ENCODE results near the gene WDFY4. TPM values are rescaled to one million over a fixed set of nuclear protein-coding genes. Genes with fewer than 3 reads are reported as not detected.

WDFY4 gene
- total and polyA plus RNA-seq, 2 donors (not counting 3 experiments of a cell fraction or from before 2014, with no cell fraction given), result 10.1 to 10.2 TPM

GRCh38 chr10:48978318-48978717 is 293.6 kb downstream of the WDFY4 start:
- no TSS peak for BruUV-seq (replicated peaks)
- no peak for TF ChIP-seq EZH2 (IDR thresholded peaks at IDR 0.05; ENCODE audit: borderline replicate concordance, low read depth, low read length, severe bottlenecking)
- TF ChIP-seq JUN (IDR thresholded peaks at IDR 0.05; ENCODE audit: borderline replicate concordance, insufficient read depth, insufficient read length, low read depth), result no peak
- TF ChIP-seq GATA2 (IDR thresholded peaks at IDR 0.05; ENCODE audit: insufficient read depth, insufficient read length, low read depth, low read length), result no peak
- TF ChIP-seq, protein P1, sequence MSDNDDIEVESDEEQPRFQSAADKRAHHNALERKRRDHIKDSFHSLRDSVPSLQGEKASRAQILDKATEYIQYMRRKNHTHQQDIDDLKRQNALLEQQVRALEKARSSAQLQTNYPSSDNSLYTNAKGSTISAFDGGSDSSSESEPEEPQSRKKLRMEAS (IDR thresholded peaks at IDR 0.05; ENCODE audit: insufficient read depth, insufficient read length), result no peak
- TF ChIP-seq FOS (IDR thresholded peaks at IDR 0.05; ENCODE audit: borderline replicate concordance, insufficient read depth, low read length), result no peak
- no peak for TF ChIP-seq MYC (IDR thresholded peaks at IDR 0.05; ENCODE audit: low read depth, low read length)
- ChIA-PET POLR2A (interaction anchor here (0.5 kb wide), 1 partner anchor 533 kb away, joined by 4 read pairs; no protein-coding TSS in a partner anchor), CTCF (no interaction called here)
- dilution Hi-C loops (cut with MboI; ENCODE audit: extremely low pct_ligation_motif_present, low sequenced_read_pairs), result no loop called here
- H3K79me2 ChIP-seq (ENCODE audit: control insufficient read depth, insufficient read depth, low read length), result no peaks in the 10 kb centered on the region
- H3K27ac ChIP-seq (ENCODE audit: insufficient read depth, low read depth, low read length), result no peak overlapping the region
- H3K4me1 ChIP-seq (ENCODE audit: control insufficient read depth, extremely low read depth, insufficient read depth, low read length), result no peaks in the 10 kb centered on the region
- no peaks in the 10 kb centered on the region for H3K27me3 ChIP-seq (ENCODE audit: control insufficient read depth in 2 of 2, insufficient read depth in 2 of 2, low read length in 2 of 2)
- no peak for FAIRE-seq
- intact Hi-C loops (cut with micrococcal nuclease), result no loop called here
- no peaks in the 10 kb centered on the region for H3K9me1 ChIP-seq (replicated peaks; ENCODE audit: control insufficient read depth, extremely low read depth, insufficient read depth, low read length)
- no peak overlapping the region for H3K4me2 ChIP-seq (ENCODE audit: insufficient read depth, low read length)
- H3K9ac ChIP-seq (replicated peaks; ENCODE audit: extremely low read depth, insufficient read depth, low read length), result no peak overlapping the region
- no peaks in the 10 kb centered on the region for H3K9me3 ChIP-seq (replicated peaks; ENCODE audit: control insufficient read depth, insufficient read depth, low read length)
- H2AFZ ChIP-seq (ENCODE audit: low read depth, low read length), result no peak overlapping the region
- no peaks in the 10 kb centered on the region for H4K20me1 ChIP-seq (replicated peaks; ENCODE audit: control insufficient read depth, extremely low read depth, insufficient read depth, low read length)
- H3K4me3 ChIP-seq (replicated peaks in 1 of 3; ENCODE audit: insufficient read depth in 1 of 3, low read depth in 1 of 3, low read length in 3 of 3), result no peak overlapping the region
- H3K36me3 ChIP-seq (ENCODE audit: control insufficient read depth in 2 of 2, extremely low read depth in 1 of 2, insufficient read depth in 2 of 2, low read length in 2 of 2), result no peaks in the 10 kb centered on the region
- DNase-seq (ENCODE audit: low read depth, low spot score), result no peak

- no peaks in the 10 kb centered on the region for H3K36me3 ChIP-seq (ENCODE audit: control insufficient read depth in 2 of 2, extremely low read depth in 1 of 2, insufficient read depth in 2 of 2, low read length in 2 of 2)
- ChIA-PET CTCF (interaction anchor here (1.0 to 1.1 kb wide), 2 partner anchors 22 to 26 kb away, joined by 3 read pairs; no protein-coding TSS in a partner anchor), POLR2A (no interaction called here)
- no peaks in the 10 kb centered on the region for H3K9me3 ChIP-seq (replicated peaks; ENCODE audit: control insufficient read depth, insufficient read depth, low read length)
- intact Hi-C loops (cut with micrococcal nuclease), result loop anchor here (1.0 to 2.0 kb wide), 6 partner anchors 34 to 537 kb away; no protein-coding TSS in a partner anchor
- TF ChIP-seq, protein P2, sequence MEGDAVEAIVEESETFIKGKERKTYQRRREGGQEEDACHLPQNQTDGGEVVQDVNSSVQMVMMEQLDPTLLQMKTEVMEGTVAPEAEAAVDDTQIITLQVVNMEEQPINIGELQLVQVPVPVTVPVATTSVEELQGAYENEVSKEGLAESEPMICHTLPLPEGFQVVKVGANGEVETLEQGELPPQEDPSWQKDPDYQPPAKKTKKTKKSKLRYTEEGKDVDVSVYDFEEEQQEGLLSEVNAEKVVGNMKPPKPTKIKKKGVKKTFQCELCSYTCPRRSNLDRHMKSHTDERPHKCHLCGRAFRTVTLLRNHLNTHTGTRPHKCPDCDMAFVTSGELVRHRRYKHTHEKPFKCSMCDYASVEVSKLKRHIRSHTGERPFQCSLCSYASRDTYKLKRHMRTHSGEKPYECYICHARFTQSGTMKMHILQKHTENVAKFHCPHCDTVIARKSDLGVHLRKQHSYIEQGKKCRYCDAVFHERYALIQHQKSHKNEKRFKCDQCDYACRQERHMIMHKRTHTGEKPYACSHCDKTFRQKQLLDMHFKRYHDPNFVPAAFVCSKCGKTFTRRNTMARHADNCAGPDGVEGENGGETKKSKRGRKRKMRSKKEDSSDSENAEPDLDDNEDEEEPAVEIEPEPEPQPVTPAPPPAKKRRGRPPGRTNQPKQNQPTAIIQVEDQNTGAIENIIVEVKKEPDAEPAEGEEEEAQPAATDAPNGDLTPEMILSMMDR (IDR thresholded peaks at IDR 0.05; ENCODE audit: extremely low read depth in 1 of 2, insufficient read depth in 1 of 2, low read depth in 1 of 2, low read length in 2 of 2), result peak; percentile 72 to 88
- TF ChIP-seq JUN (IDR thresholded peaks at IDR 0.05; ENCODE audit: borderline replicate concordance, insufficient read depth, insufficient read length, low read depth), result no peak
- DNase-seq (ENCODE audit: low read depth, low spot score) (peak; percentile 27), FAIRE-seq (peak; percentile 75)
- H3K27me3 ChIP-seq (ENCODE audit: control insufficient read depth in 2 of 2, insufficient read depth in 2 of 2, low read length in 2 of 2), result no peaks in the 10 kb centered on the region
- H2AFZ ChIP-seq (ENCODE audit: low read depth, low read length), result no peak overlapping the region
- no peaks in the 10 kb centered on the region for H4K20me1 ChIP-seq (replicated peaks; ENCODE audit: control insufficient read depth, extremely low read depth, insufficient read depth, low read length)
- H3K79me2 ChIP-seq (ENCODE audit: control insufficient read depth, insufficient read depth, low read length), result no peaks in the 10 kb centered on the region
- dilution Hi-C loops (cut with MboI; ENCODE audit: extremely low pct_ligation_motif_present, low sequenced_read_pairs), result no loop called here
- H3K4me1 ChIP-seq (ENCODE audit: control insufficient read depth, extremely low read depth, insufficient read depth, low read length), result no peaks in the 10 kb centered on the region
- no TSS peak for BruUV-seq (replicated peaks)
- H3K4me3 ChIP-seq (replicated peaks in 1 of 3; ENCODE audit: insufficient read depth in 1 of 3, low read depth in 1 of 3, low read length in 3 of 3), result no peak overlapping the region
- no peak overlapping the region for H3K9ac ChIP-seq (replicated peaks; ENCODE audit: extremely low read depth, insufficient read depth, low read length)
- H3K4me2 ChIP-seq (ENCODE audit: insufficient read depth, low read length), result no peak overlapping the region
- no peaks in the 10 kb centered on the region for H3K9me1 ChIP-seq (replicated peaks; ENCODE audit: control insufficient read depth, extremely low read depth, insufficient read depth, low read length)
- no peak overlapping the region for H3K27ac ChIP-seq (ENCODE audit: insufficient read depth, low read depth, low read length)
These were observed 296.7 kb downstream of the WDFY4 start for GRCh38 chr10:48981310-48981907.
